Left forelimb (tissue), 1 donor: ENCODE measurements around the gene CLEC12A.
"Not testable (repeated sequence)": the region's sequence is repeated elsewhere in the genome, so short reads cannot be mapped to it uniquely, and the experiment has no call there.

Experiments used
- DNase-seq: peaks from one replicate; pipeline ENCODE4 v3.0.0-alpha.2; 2018; ENCODE audit warnings: low spot score

The CLEC12A gene

GRCh38 chr12:9969673-9970072 lies 1.5 kb upstream of the CLEC12A start:
- DNase-seq = no peak

- DNase-seq = no peak
Measured at GRCh38 chr12:9973949-9974348, 2.7 kb downstream of the CLEC12A start.

GRCh38 chr12:9974731-9975130 lies 3.5 kb downstream of the CLEC12A start:
- not testable (repeated sequence) for DNase-seq

- no peak for DNase-seq
Measured at GRCh38 chr12:9975614-9976013, 4.4 kb downstream of the CLEC12A start.

GRCh38 chr12:9976626-9977025 lies 5.4 kb downstream of the CLEC12A start:
- DNase-seq = not testable (repeated sequence)

GRCh38 chr12:9977916-9978315 lies 6.7 kb downstream of the CLEC12A start:
- DNase-seq = no peak

- DNase-seq = no peak
Measured at GRCh38 chr12:9980126-9980525, 8.9 kb downstream of the CLEC12A start.

GRCh38 chr12:9991876-9992275 lies 20.7 kb downstream of the CLEC12A start:
- no peak for DNase-seq

- DNase-seq = no peak
Measured at GRCh38 chr12:9992296-9992695, 21.1 kb downstream of the CLEC12A start.

- DNase-seq = no peak
Measured at GRCh38 chr12:9999016-9999415, 27.8 kb downstream of the CLEC12A start, which contains the start of gene CLEC1B. TSS of gene CLEC1B (minus strand) at chr12:9999121. CDS start at chr12:9999100, 21 bp downstream.

GRCh38 chr12:10001171-10001776 lies 30.1 kb downstream of the CLEC12A start:
- no peak for DNase-seq

GRCh38 chr12:10012630-10013330 lies 41.6 kb downstream of the CLEC12A start:
- DNase-seq = no peak

- DNase-seq = no peak
Measured at GRCh38 chr12:10015450-10015849, 44.2 kb downstream of the CLEC12A start.

- DNase-seq = no peak
Measured at GRCh38 chr12:10016881-10017280, 45.7 kb downstream of the CLEC12A start.

- DNase-seq = no peak
Measured at GRCh38 chr12:10018386-10018785, 47.2 kb downstream of the CLEC12A start.

GRCh38 chr12:10021342-10021741 lies 50.1 kb downstream of the CLEC12A start:
- no peak for DNase-seq

GRCh38 chr12:10025236-10025635 lies 54.0 kb downstream of the CLEC12A start:
- DNase-seq = no peak

GRCh38 chr12:10026666-10027065 lies 55.5 kb downstream of the CLEC12A start:
- not testable (repeated sequence) for DNase-seq

- DNase-seq = no peak
Measured at GRCh38 chr12:10027311-10027710, 56.1 kb downstream of the CLEC12A start.

GRCh38 chr12:10027721-10028120 lies 56.5 kb downstream of the CLEC12A start:
- DNase-seq = no peak

- DNase-seq = no peak
Measured at GRCh38 chr12:10030446-10030845, 59.2 kb downstream of the CLEC12A start, which contains the start of gene CLEC9A. TSS of gene CLEC9A (plus strand) at chr12:10030682. CDS start at chr12:10052688, 22,006 bp downstream.

GRCh38 chr12:10031321-10031720 lies 60.1 kb downstream of the CLEC12A start:
- DNase-seq = no peak

GRCh38 chr12:10031771-10032175 lies 60.6 kb downstream of the CLEC12A start:
- no peak for DNase-seq
